Left ventricle myocardium inferior (tissue), 1 donor: Measurements from ENCODE around the gene SBNO2. TPM values are rescaled to one million over a fixed set of nuclear protein-coding genes. Genes with fewer than 3 reads are reported as not detected.
A peak's percentile ranks its signal among the peaks of the same experiment; 100 is the strongest.

Source experiments
- DNase-seq: peaks from one replicate; pipeline ENCODE4 v3.0.0-alpha.2; 2020
- H3K27ac ChIP-seq: fragments of 200-600 bp; replicated peaks from 2 replicates; pipeline ENCODE4 v1.8.0; 2021
- H3K27me3 ChIP-seq: fragments of 200-600 bp; 2 replicates; pipeline ENCODE4 v1.8.0; 2021; ENCODE audit warnings: low read depth
- H3K36me3 ChIP-seq: fragments of 200-600 bp; 2 replicates; pipeline ENCODE4 v1.8.0; 2021
- H3K4me1 ChIP-seq: fragments of 200-600 bp; 2 replicates; pipeline ENCODE4 v1.8.0; 2021
- H3K4me3 ChIP-seq: fragments of 200-600 bp; 2 replicates; pipeline ENCODE4 v1.8.0; 2021; ENCODE audit warnings: mild to moderate bottlenecking, moderate library complexity
- H3K9me3 ChIP-seq: fragments of 200-600 bp; replicated peaks from 2 replicates; pipeline ENCODE4 v1.8.0; 2021
- intact Hi-C: fragments of 100-400 bp; cut with micrococcal nuclease; formaldehyde crosslinking; loops from one replicate; pipeline ENCODE4 v1.11.0; 2022
- total RNA-seq: library from RNA; stranded (reverse); fragmentation: NEBNext Ultra II Directional; extraction: Animal tissue kit (Norgen Biotek cat#: 25700); gene quantifications from one replicate; pipeline ENCODE4 v1.2.1, GENCODE V29; 2021
- TF ChIP-seq, protein P1 (sequence below): fragments of 200-600 bp; IDR thresholded peaks from 2 replicates; pipeline ENCODE4 v1.8.0; 2021; ENCODE audit warnings: antibody characterized with exemption, mild to moderate bottlenecking, borderline replicate concordance
- donor health status: DM: no; HTN: yes; CAD: no; lungs with severe emphysema.

Gene SBNO2
- total RNA-seq, 1 donor from 2014 or later, result 16.9 TPM

DNA sequence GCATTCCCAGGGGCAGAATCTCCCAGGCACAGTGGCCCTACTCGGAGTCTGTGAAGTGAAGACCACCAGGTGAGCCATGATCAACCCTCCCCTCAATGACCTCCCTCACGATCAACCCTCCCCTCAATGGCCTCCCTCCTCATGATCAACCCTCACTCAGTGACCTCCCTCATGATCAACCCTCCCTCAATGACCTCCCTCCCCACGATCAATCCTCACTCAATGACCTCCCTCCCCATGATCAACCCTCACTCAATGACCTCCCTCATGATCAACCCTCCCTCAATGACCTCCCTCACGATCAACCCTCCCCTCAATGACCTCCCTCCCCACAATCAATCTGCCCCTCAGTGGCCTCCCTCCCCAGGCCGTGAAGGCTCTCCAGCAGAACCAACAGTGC, 32.1 kb downstream of the SBNO2 start:
- DNase-seq, result no peak
- intact Hi-C loops, result no loop called here
- H3K27ac ChIP-seq, result no peak overlapping the region
- peaks cover 30% of the 10 kb centered on the region for H3K36me3 ChIP-seq
- TF ChIP-seq, protein P1, sequence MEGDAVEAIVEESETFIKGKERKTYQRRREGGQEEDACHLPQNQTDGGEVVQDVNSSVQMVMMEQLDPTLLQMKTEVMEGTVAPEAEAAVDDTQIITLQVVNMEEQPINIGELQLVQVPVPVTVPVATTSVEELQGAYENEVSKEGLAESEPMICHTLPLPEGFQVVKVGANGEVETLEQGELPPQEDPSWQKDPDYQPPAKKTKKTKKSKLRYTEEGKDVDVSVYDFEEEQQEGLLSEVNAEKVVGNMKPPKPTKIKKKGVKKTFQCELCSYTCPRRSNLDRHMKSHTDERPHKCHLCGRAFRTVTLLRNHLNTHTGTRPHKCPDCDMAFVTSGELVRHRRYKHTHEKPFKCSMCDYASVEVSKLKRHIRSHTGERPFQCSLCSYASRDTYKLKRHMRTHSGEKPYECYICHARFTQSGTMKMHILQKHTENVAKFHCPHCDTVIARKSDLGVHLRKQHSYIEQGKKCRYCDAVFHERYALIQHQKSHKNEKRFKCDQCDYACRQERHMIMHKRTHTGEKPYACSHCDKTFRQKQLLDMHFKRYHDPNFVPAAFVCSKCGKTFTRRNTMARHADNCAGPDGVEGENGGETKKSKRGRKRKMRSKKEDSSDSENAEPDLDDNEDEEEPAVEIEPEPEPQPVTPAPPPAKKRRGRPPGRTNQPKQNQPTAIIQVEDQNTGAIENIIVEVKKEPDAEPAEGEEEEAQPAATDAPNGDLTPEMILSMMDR, result no peak
- no peaks in the 10 kb centered on the region for H3K27me3 ChIP-seq
- H3K9me3 ChIP-seq, result no peaks in the 10 kb centered on the region
- H3K4me1 ChIP-seq, result no peaks in the 10 kb centered on the region
- H3K4me3 ChIP-seq, result no peak overlapping the region

DNA sequence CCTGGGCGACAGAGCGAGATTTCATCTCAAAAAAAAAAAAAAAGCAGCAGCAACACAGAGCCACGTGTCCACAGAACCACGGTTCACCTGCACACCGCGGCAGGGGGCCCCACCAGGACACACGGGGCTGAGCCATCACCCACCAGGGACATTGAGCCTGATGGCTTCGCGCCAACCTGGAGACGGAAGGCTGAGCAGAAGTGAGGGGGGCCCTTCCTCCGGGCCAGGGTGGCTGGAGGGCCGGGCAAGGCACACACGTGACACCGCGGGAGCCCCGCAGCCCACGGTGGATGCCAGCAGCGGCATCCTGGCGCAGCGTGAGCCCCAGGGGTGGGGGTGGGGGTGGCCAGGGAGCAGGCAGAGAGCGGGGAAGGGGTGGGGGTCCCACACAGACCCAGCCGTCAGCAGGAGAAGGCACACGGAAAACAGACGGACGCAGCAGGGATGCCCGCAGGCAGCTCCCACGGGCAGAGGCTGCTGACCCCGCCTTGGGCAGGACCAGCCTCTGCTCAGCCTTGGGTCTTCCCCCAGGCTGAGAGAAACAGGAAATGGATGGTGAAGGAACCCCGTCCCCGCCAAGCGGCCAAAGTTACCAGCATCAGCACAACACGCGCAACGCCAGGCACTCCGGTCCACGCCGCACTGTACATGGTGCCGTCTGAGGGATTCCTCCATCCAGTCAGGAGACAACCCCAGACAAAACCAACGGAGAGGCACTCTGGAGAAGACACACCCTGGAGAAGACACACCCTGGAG, 33.6 kb downstream of the SBNO2 start:
- intact Hi-C loops, result no loop called here
- Histone ChIP-seq H3K4me1 (peaks cover 14% of the 10 kb centered on the region), H3K36me3 (peaks cover 27% of the 10 kb centered on the region), H3K4me3 (no peak overlapping the region), H3K27ac (no peak overlapping the region), H3K27me3 (no peaks in the 10 kb centered on the region), H3K9me3 (no peaks in the 10 kb centered on the region)
- DNase-seq, result no peak
- TF ChIP-seq, protein P1, result no peak

DNA sequence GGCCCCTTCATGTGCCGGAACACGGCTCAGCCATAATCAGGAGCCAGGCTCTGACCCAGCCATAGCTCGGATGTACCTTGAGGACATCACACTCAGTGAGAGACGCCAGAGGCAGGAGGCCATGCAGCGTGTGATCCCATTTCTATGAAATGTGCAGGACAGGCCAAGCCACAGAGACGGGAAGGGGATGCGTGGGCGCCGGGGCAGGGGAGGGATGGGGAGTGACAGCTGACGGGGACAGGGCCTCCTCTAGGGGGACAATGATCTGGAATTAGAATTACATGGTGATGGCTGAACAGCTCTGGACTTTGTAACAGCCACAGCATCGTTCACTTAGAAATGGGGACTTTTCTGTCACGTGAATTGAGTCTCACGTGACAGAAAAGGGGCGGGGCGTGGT, 34.9 kb downstream of the SBNO2 start:
- intact Hi-C loops, result no loop called here
- no peak for DNase-seq
- peaks cover 18% of the 10 kb centered on the region for H3K4me1 ChIP-seq
- H3K27ac ChIP-seq, result no peak overlapping the region
- no peaks in the 10 kb centered on the region for H3K27me3 ChIP-seq
- no peak overlapping the region for H3K4me3 ChIP-seq
- H3K9me3 ChIP-seq, result no peaks in the 10 kb centered on the region
- H3K36me3 ChIP-seq, result peaks cover 26% of the 10 kb centered on the region
- TF ChIP-seq, protein P1, result no peak

DNA sequence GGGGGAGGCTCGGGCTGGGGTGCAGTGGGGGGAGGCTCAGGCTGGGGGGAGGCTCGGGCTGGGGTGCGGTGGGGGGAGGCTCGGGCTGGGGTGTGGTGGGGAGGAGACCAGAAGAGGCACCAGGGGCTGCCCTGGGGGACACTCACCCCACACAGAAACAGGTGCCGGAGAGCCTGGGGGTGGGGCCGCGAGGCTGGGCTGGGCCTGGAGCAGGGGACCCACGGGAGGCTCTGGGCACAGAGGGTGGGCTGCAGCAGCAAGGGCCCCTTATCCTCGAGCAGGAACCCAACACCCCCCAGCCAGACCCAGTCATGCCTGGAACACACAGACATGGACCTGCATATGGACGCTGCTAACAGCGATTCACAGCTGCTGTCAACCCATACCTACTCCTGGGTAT, 35.9 kb downstream of the SBNO2 start:
- H3K4me3 ChIP-seq, result no peak overlapping the region
- no peak overlapping the region for H3K27ac ChIP-seq
- TF ChIP-seq, protein P1, result no peak
- H3K9me3 ChIP-seq, result no peaks in the 10 kb centered on the region
- peaks cover 17% of the 10 kb centered on the region for H3K36me3 ChIP-seq
- intact Hi-C loops, result no loop called here
- H3K27me3 ChIP-seq, result no peaks in the 10 kb centered on the region
- peaks cover 24% of the 10 kb centered on the region for H3K4me1 ChIP-seq
- no peak for DNase-seq

DNA sequence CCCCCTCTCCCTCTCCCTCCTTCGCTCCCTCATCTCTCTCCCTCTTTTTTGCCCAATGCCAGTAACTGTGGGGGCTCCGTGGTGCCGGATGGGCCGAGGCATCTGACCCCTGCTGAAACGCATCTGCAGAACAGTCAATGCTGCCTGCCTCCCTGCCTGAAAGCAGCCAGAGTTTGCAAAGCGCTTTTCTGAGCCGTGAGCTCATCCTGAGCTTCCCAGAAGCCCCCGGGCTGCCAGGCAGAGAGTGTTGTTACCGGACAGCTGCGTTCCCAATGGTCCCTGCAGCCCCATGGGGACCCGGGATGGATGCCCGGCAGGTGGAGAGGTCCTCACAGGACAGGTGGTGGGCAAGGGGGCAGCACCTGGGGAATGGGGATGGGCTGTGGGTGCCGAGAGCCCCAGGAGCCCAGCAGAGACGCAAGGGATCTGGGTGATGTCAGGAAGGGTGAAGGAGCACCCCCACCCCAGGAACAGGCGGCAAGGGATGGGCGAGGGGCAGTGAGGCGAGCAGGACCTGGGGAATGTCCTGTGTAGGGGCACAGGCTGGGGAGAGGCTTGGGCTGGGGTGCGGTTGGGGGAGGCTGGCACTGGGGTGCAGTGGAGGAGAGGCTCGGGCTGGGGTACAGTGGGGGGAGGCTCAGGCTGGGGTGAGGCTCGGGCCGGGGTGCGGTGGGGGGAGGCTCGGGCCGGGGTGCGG, 37.3 kb downstream of the SBNO2 start:
- H3K9me3 ChIP-seq, result no peaks in the 10 kb centered on the region
- H3K27me3 ChIP-seq, result no peaks in the 10 kb centered on the region
- intact Hi-C loops, result no loop called here
- H3K4me1 ChIP-seq, result peaks cover 38% of the 10 kb centered on the region
- H3K27ac ChIP-seq, result peak overlapping the region; percentile 30
- H3K4me3 ChIP-seq, result no peak overlapping the region
- H3K36me3 ChIP-seq, result peaks cover 9% of the 10 kb centered on the region
- TF ChIP-seq, protein P1, result no peak
- no peak for DNase-seq
